H1 (cell line): ENCODE measurements around the gene CHST13. TPM values are rescaled to one million over a fixed set of nuclear protein-coding genes. Genes with fewer than 3 reads are reported as not detected.

ENCODE experiments used
- CTCF ChIA-PET: fragments of 300-600 bp; sonication (Branson Sonifier 250); formaldehyde crosslinking; loops from one replicate; lab custom pipeline; 2021; ENCODE audit not compliant: partially characterized antibody; lab: Charles Lee
- POLR2A ChIA-PET: fragments of 300-600 bp; sonication (Branson Sonifier 250); formaldehyde crosslinking; loops from one replicate; lab custom pipeline; 2021; ENCODE audit warnings: inconsistent platforms; ENCODE audit not compliant: partially characterized antibody; lab: Charles Lee
- DNase-seq, 2 experiments: peaks; one replicate each; pipeline versions ENCODE4 v3.0.0 to v3.0.0-alpha.2; 2010 to 2022; ENCODE audit warnings: low spot score in 2 of 2, low read depth in 1 of 2, mixed read lengths in 1 of 2
- FAIRE-seq: peaks from 2 replicates; lab custom pipeline; 2011; peaks lifted over from hg19 to GRCh38; lab: Jason Lieb, UNC
- H2AFZ ChIP-seq: 2 replicates; pipeline ENCODE4 v1.8.1; 2012; ENCODE audit warnings: low read length, inconsistent platforms
- H2AK5ac ChIP-seq: 2 replicates; pipeline ENCODE4 v1.6.1; 2013; ENCODE audit warnings: low read depth, low read length
- H2BK120ac ChIP-seq: replicated peaks from 2 replicates; pipeline ENCODE3; 2013; ENCODE audit warnings: low read depth, low read length, inconsistent platforms
- H2BK12ac ChIP-seq: 2 replicates; pipeline ENCODE4 v1.6.1; 2013; ENCODE audit warnings: low read depth, low read length
- H2BK15ac ChIP-seq: 2 replicates; pipeline ENCODE4 v1.6.1; 2013; ENCODE audit warnings: low read length
- H2BK20ac ChIP-seq: 2 replicates; pipeline ENCODE4 v1.6.1; 2013; ENCODE audit warnings: low read length
- H2BK5ac ChIP-seq: 2 replicates; pipeline ENCODE4 v1.6.1; 2013; ENCODE audit warnings: low read depth, low read length
- H3K14ac ChIP-seq: 2 replicates; pipeline ENCODE4 v1.6.1; 2013; ENCODE audit warnings: inconsistent platforms; ENCODE audit not compliant: insufficient read length
- H3K18ac ChIP-seq: 2 replicates; pipeline ENCODE4 v1.6.1; 2013; ENCODE audit warnings: low read length; ENCODE audit errors: extremely low read depth
- H3K23ac ChIP-seq: 2 replicates; pipeline ENCODE4 v1.6.1; 2013; ENCODE audit warnings: inconsistent platforms; ENCODE audit not compliant: insufficient read length
- H3K23me2 ChIP-seq: 2 replicates; pipeline ENCODE4 v1.6.1; 2013; ENCODE audit warnings: low read depth, low read length
- H3K27ac ChIP-seq: 2 replicates; pipeline ENCODE4 v1.6.1; 2011; ENCODE audit warnings: low read depth, low read length, inconsistent platforms
- H3K27me3 ChIP-seq, 4 experiments: replicated peaks in 1 of 4; 1 replicate in 1 of 4; 2 replicates in 3 of 4; pipeline versions ENCODE4 v1.6.1 to v1.8.1; 2011 to 2013; ENCODE audit warnings: low read length in 3 of 4, mild to moderate bottlenecking in 3 of 4, inconsistent platforms in 2 of 4, mixed read lengths in 2 of 4, moderate library complexity in 1 of 4; ENCODE audit not compliant: control insufficient read depth in 3 of 4, insufficient read depth in 3 of 4; ENCODE audit errors: extremely low read depth in 1 of 4
- H3K36me3 ChIP-seq, 4 experiments: 2 replicates each; pipeline versions ENCODE4 v1.6.1 to v1.8.1; 2011 to 2013; ENCODE audit warnings: mild to moderate bottlenecking in 4 of 4, low read length in 3 of 4, moderate library complexity in 2 of 4, control low read depth in 1 of 4, inconsistent platforms in 1 of 4; ENCODE audit not compliant: insufficient read depth in 4 of 4, control insufficient read depth in 2 of 4
- H3K4ac ChIP-seq: replicated peaks from 2 replicates; pipeline ENCODE3; 2013; ENCODE audit warnings: low read length, low read depth, mixed read lengths, inconsistent platforms; ENCODE audit not compliant: insufficient read length
- H3K4me1 ChIP-seq, 4 experiments: replicated peaks in 1 of 4; 1 replicate in 1 of 4; 2 replicates in 3 of 4; pipeline versions ENCODE4 v1.6.1 to v1.8.1; 2011 to 2013; ENCODE audit warnings: low read length in 3 of 4, inconsistent platforms in 2 of 4, mixed read lengths in 1 of 4; ENCODE audit not compliant: insufficient read depth in 4 of 4, control insufficient read depth in 3 of 4
- H3K4me2 ChIP-seq, 2 experiments: 2 replicates each; pipeline versions ENCODE4 v1.6.1 to v1.8.1; 2011 to 2013; ENCODE audit warnings: low read depth in 2 of 2, low read length in 2 of 2, control low read depth in 1 of 2, inconsistent platforms in 1 of 2, mild to moderate bottlenecking in 1 of 2; ENCODE audit not compliant: insufficient read depth in 1 of 2
- H3K4me3 ChIP-seq, 4 experiments: fragments of 200-600, 300-600 bp in 1 of 4; sonication (generic), shearing (Covaris generic), sonication (Bioruptor Twin) in 1 of 4; 2 replicates each; pipeline versions ENCODE4 v1.5.1 to v1.8.1; 2011 to 2016; ENCODE audit warnings: low read length in 4 of 4, low read depth in 3 of 4, control low read depth in 2 of 4, inconsistent platforms in 2 of 4, mild to moderate bottlenecking in 2 of 4, mixed read lengths in 1 of 4, moderate library complexity in 1 of 4; ENCODE audit not compliant: insufficient read depth in 2 of 4; ENCODE audit errors: extremely low read depth in 1 of 4
- H3K56ac ChIP-seq: replicated peaks from 2 replicates; pipeline ENCODE3; 2013; ENCODE audit warnings: low read depth, mild to moderate bottlenecking, mixed read lengths, low read length, inconsistent platforms; ENCODE audit not compliant: insufficient read length
- H3K79me1 ChIP-seq: 2 replicates; pipeline ENCODE4 v1.6.1; 2013; ENCODE audit warnings: low read depth, low read length, control low read depth
- H3K79me2 ChIP-seq, 2 experiments: 2 replicates each; pipeline versions ENCODE4 v1.6.1 to v1.8.1; 2012 to 2013; ENCODE audit warnings: low read length in 2 of 2, mild to moderate bottlenecking in 2 of 2, inconsistent platforms in 1 of 2; ENCODE audit not compliant: insufficient read depth in 2 of 2, control insufficient read depth in 1 of 2
- H3K9ac ChIP-seq, 4 experiments: replicated peaks in 1 of 4; 1 replicate in 1 of 4; 2 replicates in 3 of 4; pipeline versions ENCODE4 v1.6.1 to v1.8.1; 2011 to 2013; ENCODE audit warnings: low read depth in 3 of 4, low read length in 3 of 4, control low read depth in 2 of 4, mild to moderate bottlenecking in 2 of 4, moderate library complexity in 2 of 4, inconsistent platforms in 1 of 4; ENCODE audit errors: extremely low read depth in 1 of 4
- H3K9me3 ChIP-seq, 2 experiments: 2 replicates each; pipeline versions ENCODE4 v1.6.1 to v1.8.1; 2012 to 2013; ENCODE audit warnings: mild to moderate bottlenecking in 2 of 2, moderate library complexity in 2 of 2, control low read depth in 1 of 2, inconsistent platforms in 1 of 2, low read depth in 1 of 2, low read length in 1 of 2, mixed read lengths in 1 of 2; ENCODE audit not compliant: insufficient read depth in 2 of 2
- H4K20me1 ChIP-seq, 2 experiments: replicated peaks in 1 of 2; 2 replicates each; pipeline versions ENCODE3 to v1.8.1; 2011 to 2013; ENCODE audit warnings: inconsistent platforms in 2 of 2, low read length in 2 of 2, mild to moderate bottlenecking in 1 of 2; ENCODE audit not compliant: insufficient read depth in 2 of 2, control insufficient read depth in 1 of 2
- H4K5ac ChIP-seq: 2 replicates; pipeline ENCODE4 v1.6.1; 2013; ENCODE audit warnings: low read length, low read depth, mixed read lengths, inconsistent platforms; ENCODE audit not compliant: insufficient read length
- H4K8ac ChIP-seq: 2 replicates; pipeline ENCODE4 v1.8.0; 2013; ENCODE audit warnings: mild to moderate bottlenecking, moderate library complexity, low read length, inconsistent platforms; ENCODE audit not compliant: insufficient read depth; ENCODE audit errors: extremely low read depth
- H4K91ac ChIP-seq: replicated peaks from 2 replicates; pipeline ENCODE3; 2013; ENCODE audit warnings: low read length, mixed read lengths, inconsistent platforms; ENCODE audit not compliant: insufficient read length
- CBX5 ChIP-seq: fragments of 300-800, 300-1000 bp; sonication (generic); IDR thresholded peaks from 2 replicates; pipeline ENCODE4 v1.7.1; 2016; ENCODE audit warnings: antibody characterized with exemption, low read length, low read depth
- CEBPB ChIP-seq: IDR thresholded peaks from 2 replicates; pipeline ENCODE4 v1.6.1; 2012; ENCODE audit warnings: low read depth, low read length
- CHD2 ChIP-seq: IDR thresholded peaks from 2 replicates; pipeline ENCODE4 v1.6.1; 2012; ENCODE audit warnings: low read length, improper control_type of control experiment
- CTBP2 ChIP-seq: IDR thresholded peaks from 2 replicates; pipeline ENCODE4 v1.7.0; 2011; ENCODE audit warnings: borderline replicate concordance, mild to moderate bottlenecking, moderate library complexity, mixed read lengths, low read length; ENCODE audit not compliant: insufficient read depth, insufficient read length
- EZH2 ChIP-seq: fragments of 200-600 bp; sonication (generic); IDR thresholded peaks from 2 replicates; pipeline ENCODE4 v1.7.1; 2012; ENCODE audit warnings: low read depth, mild to moderate bottlenecking, moderate library complexity, low read length, inconsistent platforms; ENCODE audit not compliant: severe bottlenecking
- GABPA ChIP-seq: IDR thresholded peaks from 2 replicates; pipeline ENCODE4 v1.6.1; 2011; ENCODE audit warnings: mild to moderate bottlenecking, low read length, moderate library complexity, borderline replicate concordance; ENCODE audit not compliant: insufficient read depth
- NRF1 ChIP-seq: IDR thresholded peaks from 2 replicates; pipeline ENCODE4 v1.6.1; 2011; ENCODE audit warnings: mild to moderate bottlenecking, low read depth, low read length, improper control_type of control experiment
- RFX5 ChIP-seq: IDR thresholded peaks from 2 replicates; pipeline ENCODE4 v1.6.1; 2011; ENCODE audit warnings: low read depth, low read length, improper control_type of control experiment, borderline replicate concordance
- RXRA ChIP-seq: IDR thresholded peaks from 2 replicates; pipeline ENCODE4 v1.6.1; 2011; ENCODE audit warnings: low read depth, mild to moderate bottlenecking, low read length, moderate library complexity; ENCODE audit not compliant: insufficient read depth
- SAP30 ChIP-seq: fragments of 300-600 bp; sonication (generic); IDR thresholded peaks from 2 replicates; pipeline ENCODE4 v1.7.1; 2012; ENCODE audit warnings: low read length, moderate library complexity, mild to moderate bottlenecking, inconsistent platforms; ENCODE audit not compliant: insufficient read depth, insufficient replicate concordance
- TAF7 ChIP-seq: optimal IDR thresholded peaks from 2 replicates; pipeline ENCODE3; 2011; ENCODE audit warnings: low read depth, mild to moderate bottlenecking, inconsistent platforms, low read length, moderate library complexity, borderline replicate concordance
- YY1 ChIP-seq: IDR thresholded peaks from 2 replicates; pipeline ENCODE4 v1.6.1; 2011; ENCODE audit warnings: low read depth, mild to moderate bottlenecking, low read length
- WGBS, 2 experiments: shearing (Covaris generic) in 1 of 2; methylation state at CpG; one replicate each; pipeline versions ENCODE4 v1.1.6 to v1.1.7; 2013 to 2015; ENCODE audit warnings: low lambda C conversion rate in 2 of 2, mixed read lengths in 2 of 2, inconsistent platforms in 1 of 2, low coverage in 1 of 2, missing lambda C conversion rate in 1 of 2; ENCODE audit not compliant: insufficient replicate concordance in 2 of 2, insufficient coverage in 1 of 2, insufficient read length in 1 of 2; ENCODE audit errors: extremely low coverage in 1 of 2, missing lambda C conversion rate in 1 of 2; 5-methylcytosine and 5-hydroxymethylcytosine counted together
- polyA plus RNA-seq, 7 experiments: library from polyadenylated mRNA; depleted of rRNA in 3 of 7; stranded (reverse) in 5 of 7; unstranded in 2 of 7; fragments of >200 nt in 5 of 7; fragments of 200-250 nt in 2 of 7; gene quantifications; 1 replicate in 5 of 7; 2 replicates in 1 of 7; 4 replicates in 1 of 7; pipeline versions ENCODE4 v1.2.1 to v1.2.3, GENCODE V29; 2011 to 2013; ENCODE audit warnings: missing spikeins in 2 of 7, mixed read lengths in 2 of 7
- total RNA-seq: library from RNA; stranded (reverse); fragmentation: NEBNext Ultra II Directional; extraction: Animal tissue kit (Norgen Biotek cat#: 25700); gene quantifications from 2 replicates; pipeline ENCODE4 v1.2.1, GENCODE V29; 2021
- TF ChIP-seq, protein P1 (sequence below): IDR thresholded peaks from 2 replicates; pipeline ENCODE4 v1.6.1; 2012; ENCODE audit warnings: low read length, inconsistent platforms

Gene CHST13
- total and polyA plus RNA-seq, 2 of the 8 experiments (the other 6 are each of a cell fraction or from before 2014, with no cell fraction given) = 5.4 to 11.7 TPM

- Histone ChIP-seq H3K14ac (no peak overlapping the region), H3K27me3 (no peaks in the 10 kb centered on the region; a peak in 1 of 7 replicates), H3K4me1 (no peaks in the 10 kb centered on the region)
- TF ChIP-seq CBX5 (no peak), NRF1 (no peak), RXRA (no peak), RFX5 (no peak), TAF7 (no peak), CEBPB (no peak), CHD2 (no peak), SAP30 (no peak), GABPA (no peak), EZH2 (no peak), YY1 (no peak), CTBP2 (no peak)
- TF ChIP-seq, protein P1, sequence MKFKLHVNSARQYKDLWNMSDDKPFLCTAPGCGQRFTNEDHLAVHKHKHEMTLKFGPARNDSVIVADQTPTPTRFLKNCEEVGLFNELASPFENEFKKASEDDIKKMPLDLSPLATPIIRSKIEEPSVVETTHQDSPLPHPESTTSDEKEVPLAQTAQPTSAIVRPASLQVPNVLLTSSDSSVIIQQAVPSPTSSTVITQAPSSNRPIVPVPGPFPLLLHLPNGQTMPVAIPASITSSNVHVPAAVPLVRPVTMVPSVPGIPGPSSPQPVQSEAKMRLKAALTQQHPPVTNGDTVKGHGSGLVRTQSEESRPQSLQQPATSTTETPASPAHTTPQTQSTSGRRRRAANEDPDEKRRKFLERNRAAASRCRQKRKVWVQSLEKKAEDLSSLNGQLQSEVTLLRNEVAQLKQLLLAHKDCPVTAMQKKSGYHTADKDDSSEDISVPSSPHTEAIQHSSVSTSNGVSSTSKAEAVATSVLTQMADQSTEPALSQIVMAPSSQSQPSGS = no peak
- TF ChIP-seq, all 59 proteins: peak for 0
- ChIA-PET POLR2A (no interaction called here), CTCF (interaction anchor here (0.9 to 1.8 kb wide), 2 partner anchors 12 to 13 kb away, joined by 3 to 6 read pairs; no protein-coding TSS in a partner anchor)
- H3K9ac ChIP-seq = no peak overlapping the region
- no peaks in the 10 kb centered on the region for H3K9me3 ChIP-seq
- H4K91ac ChIP-seq = no peak overlapping the region
- no peak overlapping the region for H2AFZ ChIP-seq
- no peak overlapping the region for H2BK12ac ChIP-seq
- DNase-seq (no peak), FAIRE-seq (no peak)
- no peak overlapping the region for H2BK20ac ChIP-seq
- H2BK15ac ChIP-seq = no peak overlapping the region
- no peak overlapping the region for H2BK120ac ChIP-seq
- no peak overlapping the region for H3K23ac ChIP-seq
- H3K79me1 ChIP-seq = no peaks in the 10 kb centered on the region
- no peaks in the 10 kb centered on the region for H3K79me2 ChIP-seq
- H3K4me3 ChIP-seq = no peak overlapping the region
- H4K5ac ChIP-seq = no peak overlapping the region
- H3K23me2 ChIP-seq = no peaks in the 10 kb centered on the region
- no peak overlapping the region for H3K4ac ChIP-seq
- WGBS, 2 experiments = 86% methylated on average over 4 of the region's 4 CpGs; no CpG with 5 or more reads in 1 of the 2 experiments
- no peaks in the 10 kb centered on the region for H3K36me3 ChIP-seq
- H4K8ac ChIP-seq = no peak overlapping the region
- no peak overlapping the region for H2AK5ac ChIP-seq
- no peak overlapping the region for H3K18ac ChIP-seq
- no peak overlapping the region for H2BK5ac ChIP-seq
- no peaks in the 10 kb centered on the region for H4K20me1 ChIP-seq
- no peak overlapping the region for H3K4me2 ChIP-seq
- no peak overlapping the region for H3K27ac ChIP-seq
- H3K56ac ChIP-seq = no peak overlapping the region
Observed at GRCh38 chr3:126582311-126582710, 58.4 kb downstream of the CHST13 start.
